OCI-LY1 (cell line): Measurements from ENCODE around the gene ATP6V1A.

ENCODE experiments used
- CTCF ChIP-seq: fragments of 200-600 bp; sonication (generic), shearing (Covaris generic); IDR thresholded peaks from 2 replicates; pipeline ENCODE4 v1.5.1; 2017; ENCODE audit warnings: mild to moderate bottlenecking, antibody characterized with exemption, low read length, moderate library complexity, mixed read lengths
- EZH2 ChIP-seq: fragments of 200-600 bp; sonication (generic), shearing (Covaris generic); IDR thresholded peaks from 2 replicates; pipeline ENCODE4 v1.8.0; 2017; ENCODE audit warnings: borderline replicate concordance, mixed run types, mild to moderate bottlenecking, antibody characterized with exemption, low read length, moderate library complexity, mixed read lengths

GRCh38 chr3:113707835-113708234 lies 39.0 kb upstream of the ATP6V1A start:
- TF ChIP-seq CTCF: no peak
- no peak for TF ChIP-seq EZH2
